Natural killer cell (primary cell): ENCODE measurements around the gene CYP26B1. TPM values are rescaled to one million over a fixed set of nuclear protein-coding genes. Genes with fewer than 3 reads are reported as not detected.
A peak's percentile ranks its signal among the peaks of the same experiment; 100 is the strongest.

Source experiments
- ATAC-seq, 3 donors: fragments of 150-1000 bp in 2 of 3; fragments of 200-7000 bp in 1 of 3; cut with Tn5 transposase; 1 replicate in 1 of 3; 2 replicates in 2 of 3; pipeline ENCODE4 v1.10.0; 2021; ENCODE audit warnings: mild to moderate bottlenecking in 2 of 3, moderate library complexity in 2 of 3
- DNase-seq, 2 donors: peaks; one replicate each; pipeline versions ENCODE4 v3.0.0 to v3.0.0-alpha.2; 2013 to 2021; ENCODE audit warnings: mixed read lengths in 1 of 2
- H3K27ac ChIP-seq: one replicate; pipeline ENCODE4 v1.5.1; 2013; ENCODE audit warnings: mild to moderate bottlenecking, low read length
- H3K27me3 ChIP-seq: one replicate; pipeline ENCODE4 v1.6.1; 2013; ENCODE audit warnings: low read length; ENCODE audit not compliant: control insufficient read depth, insufficient read depth
- H3K36me3 ChIP-seq: one replicate; pipeline ENCODE4 v1.6.1; 2013; ENCODE audit warnings: low read length; ENCODE audit not compliant: control insufficient read depth, insufficient read depth
- H3K4me1 ChIP-seq: one replicate; pipeline ENCODE4 v1.6.1; 2013; ENCODE audit warnings: low read length; ENCODE audit not compliant: control insufficient read depth, insufficient read depth
- H3K4me3 ChIP-seq: one replicate; pipeline ENCODE4 v1.5.1; 2013; ENCODE audit warnings: low read length
- H3K9me3 ChIP-seq: one replicate; pipeline ENCODE4 v1.6.1; 2013; ENCODE audit warnings: low read length; ENCODE audit not compliant: control insufficient read depth, insufficient read depth
- H3K27ac Mint-ChIP-seq, 2 donors: one replicate each; pipeline ENCODE4 v1.8.0; 2022; ENCODE audit warnings: mild to moderate bottlenecking in 2 of 2, mixed read lengths in 2 of 2, moderate library complexity in 1 of 2
- H3K27me3 Mint-ChIP-seq, 2 donors: one replicate each; pipeline ENCODE4 v1.8.0; 2022; ENCODE audit warnings: low read depth in 2 of 2, mixed read lengths in 2 of 2
- H3K36me3 Mint-ChIP-seq: one replicate; pipeline ENCODE4 v1.8.0; 2022; ENCODE audit warnings: mixed read lengths
- H3K4me1 Mint-ChIP-seq, 2 donors: one replicate each; pipeline ENCODE4 v1.8.0; 2022; ENCODE audit warnings: mixed read lengths in 2 of 2
- H3K4me3 Mint-ChIP-seq: one replicate; pipeline ENCODE4 v1.8.0; 2022; ENCODE audit warnings: mild to moderate bottlenecking, moderate library complexity, mixed read lengths
- H3K9me3 Mint-ChIP-seq, 2 donors: one replicate each; pipeline ENCODE4 v1.8.0; 2022; ENCODE audit warnings: mixed read lengths in 2 of 2
- CTCF ChIP-seq: fragments of 200-600 bp; IDR thresholded peaks from one replicate; pipeline ENCODE4 v1.8.0; 2022; ENCODE audit warnings: antibody characterized with exemption
- WGBS: methylation state at CpG from one replicate; pipeline ENCODE4 v1.1.7; 2013; ENCODE audit warnings: missing lambda C conversion rate; ENCODE audit not compliant: insufficient coverage; 5-methylcytosine and 5-hydroxymethylcytosine counted together
- intact Hi-C: fragments of 100-400 bp; cut with micrococcal nuclease; formaldehyde crosslinking; loops from one replicate; pipeline ENCODE4 v1.14.2; 2022
- total RNA-seq, 4 donors: library from RNA; stranded (reverse); fragments of 120-200 nt in 1 of 4; gene quantifications; one replicate each; pipeline versions ENCODE4 v1.2.3 to v1.2.4, GENCODE V29; 2013 to 2022

Gene CYP26B1
- total RNA-seq, 3 donors from 2014 or later (not counting 1 experiment from before 2014, with no cell fraction given), result not detected

DNA sequence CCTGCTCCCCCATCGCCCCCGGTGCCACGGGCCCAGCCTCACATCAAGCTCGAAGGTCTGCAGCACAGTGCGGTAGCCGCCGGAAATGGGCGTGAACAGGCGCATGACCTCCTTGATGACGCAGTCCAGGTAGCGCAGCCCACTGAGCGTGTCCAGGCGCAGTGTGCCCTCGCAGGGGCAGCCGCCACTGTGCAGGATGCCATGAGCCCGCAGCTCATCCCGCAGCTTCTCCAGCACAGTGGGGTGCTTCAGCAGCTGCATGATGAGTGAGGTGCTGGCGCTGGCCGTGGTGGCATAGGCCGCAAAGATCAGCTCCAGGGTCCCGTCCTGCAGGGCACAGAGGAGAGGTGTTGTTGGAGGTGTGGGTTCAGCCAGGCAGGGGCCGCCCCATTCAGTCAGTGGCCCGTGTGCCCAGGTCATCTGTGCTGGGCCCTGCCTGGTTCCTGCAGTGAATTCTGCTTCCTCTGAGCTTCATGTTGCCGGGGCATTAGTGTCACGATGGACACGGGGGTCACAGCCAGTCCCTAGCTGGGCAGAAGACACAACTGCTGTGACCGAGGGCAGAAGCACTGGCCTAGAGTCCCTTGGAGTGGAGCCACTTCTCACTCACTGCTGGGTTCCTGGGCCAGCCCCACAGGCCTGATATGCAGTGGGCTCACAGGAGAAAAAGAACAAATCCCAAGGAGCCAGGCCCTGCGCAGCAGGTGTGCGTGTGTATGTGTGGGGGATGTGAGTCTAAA, 14.5 kb downstream of the CYP26B1 start:
- ATAC-seq, result no peak
- Mint-ChIP-seq H3K36me3 (no peaks in the 10 kb centered on the region), H3K27me3 (no peaks in the 10 kb centered on the region), H3K27ac (no peak overlapping the region), H3K4me3 (no peak overlapping the region), H3K4me1 (peaks cover 0 to 4% of the 10 kb centered on the region in 2 donors), H3K9me3 (no peaks in the 10 kb centered on the region)
- no peak for DNase-seq
- Histone ChIP-seq H3K27ac (no peak overlapping the region), H3K9me3 (no peaks in the 10 kb centered on the region), H3K4me3 (no peak overlapping the region), H3K4me1 (peaks cover 6% of the 10 kb centered on the region), H3K36me3 (no peaks in the 10 kb centered on the region), H3K27me3 (no peaks in the 10 kb centered on the region)
- intact Hi-C loops, result no loop called here
- no peak for TF ChIP-seq CTCF
- 93% methylated on average over 29 of the region's 29 CpGs for WGBS

- no peak overlapping the region for H3K27ac Mint-ChIP-seq
- TF ChIP-seq CTCF, result no peak
- H3K4me3 Mint-ChIP-seq, result no peak overlapping the region
- no peak overlapping the region for H3K4me3 ChIP-seq
- no peak overlapping the region for H3K27ac ChIP-seq
- intact Hi-C loops, result no loop called here
- H3K27me3 ChIP-seq, result no peaks in the 10 kb centered on the region
- H3K36me3 ChIP-seq, result no peaks in the 10 kb centered on the region
- ATAC-seq (no peak), DNase-seq (peak in 1 of 2 donors; percentile 9)
- no peaks in the 10 kb centered on the region for H3K27me3 Mint-ChIP-seq
- no peaks in the 10 kb centered on the region for H3K36me3 Mint-ChIP-seq
- H3K9me3 ChIP-seq, result no peaks in the 10 kb centered on the region
- no peaks in the 10 kb centered on the region for H3K4me1 ChIP-seq
- no peaks in the 10 kb centered on the region for H3K9me3 Mint-ChIP-seq
- H3K4me1 Mint-ChIP-seq, result no peaks in the 10 kb centered on the region
- 95% methylated on average over 37 of the region's 37 CpGs for WGBS
Measured at GRCh38 chr2:72131916-72132841, 15.5 kb downstream of the CYP26B1 start.

DNA sequence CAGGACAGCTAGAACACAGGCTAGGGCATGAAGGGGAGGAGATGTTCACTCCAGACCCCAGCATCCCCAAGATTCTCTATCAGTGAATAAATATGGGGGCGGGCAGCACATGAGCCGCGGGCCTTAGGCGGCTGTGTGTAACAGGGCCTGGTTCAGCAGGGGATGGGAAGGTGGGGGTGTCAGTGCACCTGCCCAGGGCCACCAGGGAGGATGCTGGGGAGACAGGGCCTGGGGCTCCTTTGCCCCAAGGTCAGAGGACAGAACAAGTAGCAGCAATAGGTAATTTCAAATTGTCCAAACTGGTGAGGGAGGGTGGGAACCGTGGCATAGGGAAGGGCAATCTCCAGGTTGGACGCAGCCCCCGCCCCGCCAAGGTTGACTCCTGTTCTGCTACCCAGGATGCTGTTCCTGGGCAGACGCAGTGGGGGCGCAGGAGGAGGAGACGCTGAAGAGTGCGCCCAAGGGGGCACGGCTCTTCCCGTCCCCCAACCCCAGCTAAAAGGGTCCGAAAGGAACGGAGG, 16.2 kb downstream of the CYP26B1 start:
- H3K27ac ChIP-seq, result no peak overlapping the region
- Mint-ChIP-seq H3K4me3 (no peak overlapping the region), H3K9me3 (no peaks in the 10 kb centered on the region), H3K27me3 (no peaks in the 10 kb centered on the region), H3K4me1 (no peaks in the 10 kb centered on the region), H3K36me3 (no peaks in the 10 kb centered on the region), H3K27ac (no peak overlapping the region)
- intact Hi-C loops, result no loop called here
- H3K9me3 ChIP-seq, result no peaks in the 10 kb centered on the region
- H3K4me1 ChIP-seq, result no peaks in the 10 kb centered on the region
- no peaks in the 10 kb centered on the region for H3K36me3 ChIP-seq
- H3K4me3 ChIP-seq, result no peak overlapping the region
- no peak for TF ChIP-seq CTCF
- DNase-seq (no peak), ATAC-seq (no peak)
- 92% methylated on average over 16 of the region's 16 CpGs for WGBS
- no peaks in the 10 kb centered on the region for H3K27me3 ChIP-seq
